HG03196 (cell line): ENCODE results near the gene MRGPRD.

Experiments
- ATAC-seq: cut with Tn5 transposase; IDR thresholded peaks from one replicate; pipeline ENCODE4 v1.9.1; 2021; ENCODE audit not compliant: unreplicated experiment

MRGPRD gene

GRCh38 chr11:68980776-68981065 lies at the start of gene MRGPRD:
Gene MRGPRD, minus strand, starts transcription at chr11:68980986. Its CDS starts 0 bp downstream, at chr11:68980986.
- ATAC-seq, result no peak

GRCh38 chr11:69030301-69030700 lies 49.5 kb upstream of the MRGPRD start:
- ATAC-seq, result no peak

GRCh38 chr11:69027704-69028372 lies 47.1 kb upstream of the MRGPRD start:
- ATAC-seq, result no peak

GRCh38 chr11:69024509-69024908 lies 43.7 kb upstream of the MRGPRD start:
- ATAC-seq, result no peak

- no peak for ATAC-seq
Measured at GRCh38 chr11:69022260-69022659, 41.5 kb upstream of the MRGPRD start.

- no peak for ATAC-seq
Measured at GRCh38 chr11:69018924-69019323, 38.1 kb upstream of the MRGPRD start.

- ATAC-seq, result no peak
Measured at GRCh38 chr11:69017951-69018350, 37.2 kb upstream of the MRGPRD start.

GRCh38 chr11:69014898-69015549 lies 34.2 kb upstream of the MRGPRD start:
- ATAC-seq, result no peak

GRCh38 chr11:69014084-69014851 lies 33.5 kb upstream of the MRGPRD start:
- ATAC-seq, result no peak

GRCh38 chr11:69013009-69013951 lies 32.5 kb upstream of the MRGPRD start, which contains the start of gene MRGPRF:
Gene MRGPRF, minus strand, starts transcription at chr11:69013246. Its CDS starts 3,345 bp downstream, at chr11:69009901.
- ATAC-seq, result no peak

- no peak for ATAC-seq
Measured at GRCh38 chr11:69012092-69013008, 31.6 kb upstream of the MRGPRD start.

GRCh38 chr11:69011624-69012091 lies 30.9 kb upstream of the MRGPRD start:
- no peak for ATAC-seq

- ATAC-seq, result no peak
Measured at GRCh38 chr11:69010964-69011623, 30.3 kb upstream of the MRGPRD start.

GRCh38 chr11:69010361-69010891 lies 29.6 kb upstream of the MRGPRD start:
- ATAC-seq, result no peak

- ATAC-seq, result no peak
Measured at GRCh38 chr11:69009441-69010211, 28.8 kb upstream of the MRGPRD start.

GRCh38 chr11:69008737-69009440 lies 28.1 kb upstream of the MRGPRD start:
- no peak for ATAC-seq

GRCh38 chr11:69007975-69008381 lies 27.2 kb upstream of the MRGPRD start:
- no peak for ATAC-seq

- no peak for ATAC-seq
Measured at GRCh38 chr11:69006816-69007215, 26.0 kb upstream of the MRGPRD start.
